ENCODE results near the gene CADPS.

The CADPS gene

GRCh38 chr3:62699728-62700127, 175.5 kb downstream of the CADPS start:
- TF ChIP-seq CTCF (IDR thresholded peaks at IDR 0.05; ENCODE audit: low read depth, low read length), result no peak
- Histone ChIP-seq H3K27ac (no peak overlapping the region), H3K27me3 (ENCODE audit: insufficient read depth, low read depth, severe bottlenecking) (no peaks in the 10 kb centered on the region), H3K9me3 (ENCODE audit: severe bottlenecking) (no peaks in the 10 kb centered on the region), H3K36me3 (peaks cover 9% of the 10 kb centered on the region), H3K4me3 (ENCODE audit: low read depth, low read length) (no peak overlapping the region)
- no peak for DNase-seq

GRCh38 chr3:62696011-62696410, 179.2 kb downstream of the CADPS start:
- H3K27me3 ChIP-seq (ENCODE audit: insufficient read depth, low read depth, severe bottlenecking), result no peaks in the 10 kb centered on the region
- H3K9me3 ChIP-seq (ENCODE audit: severe bottlenecking), result no peaks in the 10 kb centered on the region
- no peak overlapping the region for H3K4me3 ChIP-seq (ENCODE audit: low read depth, low read length)
- no peak for TF ChIP-seq CTCF (IDR thresholded peaks at IDR 0.05; ENCODE audit: low read depth, low read length)
- H3K27ac ChIP-seq, result no peak overlapping the region
- no peak for DNase-seq
- no peaks in the 10 kb centered on the region; the same call in 1 of the 2 replicates for H3K36me3 ChIP-seq

DNA sequence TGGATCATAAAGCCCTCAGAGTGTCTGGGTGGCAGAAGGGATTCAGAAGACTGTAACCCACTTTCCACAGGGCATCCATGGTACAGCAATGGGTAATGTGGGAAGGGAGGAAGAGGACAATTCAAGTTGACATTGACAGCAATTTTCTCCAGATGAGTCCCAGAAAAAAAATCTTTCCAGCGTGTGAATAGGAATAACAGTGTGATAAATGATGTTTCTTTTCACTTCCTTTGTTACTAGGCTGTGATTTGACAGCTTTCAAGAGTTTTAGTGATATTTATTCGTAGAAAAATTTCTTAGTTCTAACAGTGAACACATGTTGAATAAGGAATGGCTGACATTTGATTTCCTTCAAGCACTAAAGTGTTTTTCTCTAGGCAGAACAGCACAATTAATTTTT, 186.4 kb downstream of the CADPS start:
- H3K36me3 ChIP-seq, result no peaks in the 10 kb centered on the region; the same call in 1 of the 2 replicates
- no peaks in the 10 kb centered on the region for H3K27me3 ChIP-seq (ENCODE audit: insufficient read depth, low read depth, severe bottlenecking)
- no peak overlapping the region for H3K4me3 ChIP-seq (ENCODE audit: low read depth, low read length)
- DNase-seq, result no peak
- H3K27ac ChIP-seq, result peak overlapping the region; percentile 97
- H3K9me3 ChIP-seq (ENCODE audit: severe bottlenecking), result no peaks in the 10 kb centered on the region
- no peak for TF ChIP-seq CTCF (IDR thresholded peaks at IDR 0.05; ENCODE audit: low read depth, low read length)

- peak overlapping the region; percentile 97 for H3K27ac ChIP-seq
- DNase-seq, result no peak
- TF ChIP-seq CTCF (IDR thresholded peaks at IDR 0.05; ENCODE audit: low read depth, low read length), result no peak
- H3K36me3 ChIP-seq, result no peaks in the 10 kb centered on the region; the same call in 1 of the 2 replicates
- H3K27me3 ChIP-seq (ENCODE audit: insufficient read depth, low read depth, severe bottlenecking), result no peaks in the 10 kb centered on the region
- H3K9me3 ChIP-seq (ENCODE audit: severe bottlenecking), result no peaks in the 10 kb centered on the region
- no peak overlapping the region for H3K4me3 ChIP-seq (ENCODE audit: low read depth, low read length)
These were observed 187.2 kb downstream of the CADPS start for GRCh38 chr3:62688050-62688449.

DNA sequence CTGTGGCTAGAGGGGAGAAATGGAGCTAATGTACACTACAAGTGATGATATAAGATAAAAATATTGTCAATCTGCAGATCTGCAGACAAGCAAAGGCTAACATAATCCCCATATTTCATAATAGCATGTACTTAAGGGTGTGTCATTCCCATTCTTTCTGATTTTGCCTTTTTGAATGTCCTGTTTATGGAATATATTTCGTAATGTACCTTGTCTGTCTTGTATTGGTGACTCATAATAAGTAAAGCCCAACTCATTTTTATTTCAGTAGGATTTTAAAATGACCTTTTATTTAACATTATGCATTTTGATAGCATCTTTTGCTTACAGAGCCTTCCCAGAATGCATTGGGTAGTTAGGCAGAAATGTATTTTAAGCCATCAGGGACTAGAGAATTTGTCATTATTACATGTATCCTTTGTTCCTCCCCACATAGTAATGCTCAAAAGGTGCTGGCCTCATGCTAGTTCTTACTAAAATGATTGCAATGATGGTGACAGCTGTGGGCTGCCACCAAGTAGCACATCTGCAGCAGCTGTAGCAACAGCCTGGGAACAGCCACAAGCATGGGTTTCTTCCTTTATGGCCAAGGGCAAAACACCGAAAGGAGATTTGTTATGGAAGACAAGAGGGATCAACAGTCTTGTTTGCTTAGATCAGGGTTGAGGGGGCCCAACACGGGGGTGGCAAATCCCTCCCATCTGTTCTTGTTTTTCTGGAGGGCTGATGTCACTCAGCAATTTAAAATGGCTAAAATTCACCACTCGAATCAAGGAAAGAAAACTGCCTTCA, 188.5 kb downstream of the CADPS start:
- H3K27ac ChIP-seq, result peak overlapping the region; percentile 97
- no peaks in the 10 kb centered on the region; the same call in 1 of the 2 replicates for H3K36me3 ChIP-seq
- H3K4me3 ChIP-seq (ENCODE audit: low read depth, low read length), result peak overlapping the region; percentile 12; the same call in 1 of the 2 replicates
- DNase-seq, result peak; percentile 92
- no peak for TF ChIP-seq CTCF (IDR thresholded peaks at IDR 0.05; ENCODE audit: low read depth, low read length)
- no peaks in the 10 kb centered on the region for H3K9me3 ChIP-seq (ENCODE audit: severe bottlenecking)
- no peaks in the 10 kb centered on the region for H3K27me3 ChIP-seq (ENCODE audit: insufficient read depth, low read depth, severe bottlenecking)

Measured in WERI-Rb-1 (cell line).